Endothelial cell of umbilical vein (primary cell): ENCODE results near the gene DYNC2LI1. TPM values are rescaled to one million over a fixed set of nuclear protein-coding genes. Genes with fewer than 3 reads are reported as not detected.

ENCODE experiments used
- BruUV-seq: library from RNA; stranded (reverse); fragments of 400-500 nt; replicated peaks from 2 replicates; lab custom pipeline; 2021; lab: Mats Ljungman, UMichigan
- CTCF ChIA-PET: fragments of 300-600, 350-600 bp; sonication (Branson Sonifier 250); formaldehyde crosslinking; loops from one replicate; lab custom pipeline; 2021; ENCODE audit warnings: antibody characterized with exemption, inconsistent platforms; lab: Charles Lee
- POLR2A ChIA-PET: fragments of 300-600, 350-600 bp; sonication (Branson Sonifier 250); formaldehyde crosslinking; loops from one replicate; lab custom pipeline; 2021; ENCODE audit warnings: antibody characterized with exemption, inconsistent platforms; lab: Charles Lee
- DNase-seq: peaks from one replicate; pipeline ENCODE4 v3.0.0-alpha.2; 2011; ENCODE audit warnings: low read depth, low spot score
- FAIRE-seq: peaks from 2 replicates; lab custom pipeline; 2011; peaks lifted over from hg19 to GRCh38; lab: Jason Lieb, UNC
- H2AFZ ChIP-seq: 2 replicates; pipeline ENCODE4 v1.6.0; 2012; ENCODE audit warnings: low read depth, low read length, control low read depth, inconsistent platforms
- H3K27ac ChIP-seq: 2 replicates; pipeline ENCODE4 v1.5.1; 2011; ENCODE audit warnings: low read depth, mild to moderate bottlenecking, control low read depth, low read length, moderate library complexity; ENCODE audit not compliant: insufficient read depth
- H3K27me3 ChIP-seq, 2 experiments: 2 replicates each; pipeline versions ENCODE4 v1.6.0 to v1.6.1; 2011; ENCODE audit warnings: low read length in 2 of 2, mixed read lengths in 1 of 2; ENCODE audit not compliant: control insufficient read depth in 2 of 2, insufficient read depth in 2 of 2
- H3K36me3 ChIP-seq, 2 experiments: 2 replicates in 1 of 2; 3 replicates in 1 of 2; pipeline ENCODE4 v1.5.1; 2011; ENCODE audit warnings: low read length in 2 of 2, mild to moderate bottlenecking in 1 of 2, moderate library complexity in 1 of 2; ENCODE audit not compliant: control insufficient read depth in 2 of 2, insufficient read depth in 2 of 2; ENCODE audit errors: extremely low read depth in 1 of 2
- H3K4me1 ChIP-seq: 3 replicates; pipeline ENCODE4 v1.5.1; 2011; ENCODE audit warnings: mild to moderate bottlenecking, low read length; ENCODE audit not compliant: control insufficient read depth, insufficient read depth; ENCODE audit errors: extremely low read depth
- H3K4me2 ChIP-seq: 2 replicates; pipeline ENCODE4 v1.6.1; 2011; ENCODE audit warnings: low read length, control low read depth, mixed read lengths; ENCODE audit not compliant: insufficient read depth
- H3K4me3 ChIP-seq, 3 experiments: fragments of 200-600 bp in 1 of 3; sonication (generic), shearing (Covaris generic) in 1 of 3; replicated peaks in 1 of 3; 2 replicates each; pipeline ENCODE4 v1.5.1; 2011 to 2016; ENCODE audit warnings: control low read depth in 3 of 3, low read length in 3 of 3, mild to moderate bottlenecking in 2 of 3, inconsistent platforms in 1 of 3, low read depth in 1 of 3, moderate library complexity in 1 of 3; ENCODE audit not compliant: insufficient read depth in 1 of 3
- H3K79me2 ChIP-seq: 2 replicates; pipeline ENCODE4 v1.6.0; 2012; ENCODE audit warnings: low read length, inconsistent platforms; ENCODE audit not compliant: control insufficient read depth, insufficient read depth
- H3K9ac ChIP-seq: replicated peaks from 2 replicates; pipeline ENCODE3; 2011; ENCODE audit warnings: low read length, control low read depth; ENCODE audit not compliant: insufficient read depth; ENCODE audit errors: extremely low read depth
- H3K9me1 ChIP-seq: replicated peaks from 3 replicates; pipeline ENCODE4 v1.6.0; 2011; ENCODE audit warnings: mild to moderate bottlenecking, low read length; ENCODE audit not compliant: control insufficient read depth, insufficient read depth; ENCODE audit errors: extremely low read depth
- H3K9me3 ChIP-seq: replicated peaks from 2 replicates; pipeline ENCODE4 v1.5.1; 2012; ENCODE audit warnings: low read length, inconsistent platforms; ENCODE audit not compliant: control insufficient read depth, insufficient read depth
- H4K20me1 ChIP-seq: replicated peaks from 2 replicates; pipeline ENCODE3; 2011; ENCODE audit warnings: mild to moderate bottlenecking, low read length; ENCODE audit not compliant: control insufficient read depth, insufficient read depth; ENCODE audit errors: extremely low read depth
- EZH2 ChIP-seq: IDR thresholded peaks from 2 replicates; pipeline ENCODE4 v1.6.1; 2012; ENCODE audit warnings: borderline replicate concordance, low read depth, mild to moderate bottlenecking, moderate library complexity, low read length, inconsistent platforms; ENCODE audit not compliant: severe bottlenecking
- FOS ChIP-seq: IDR thresholded peaks from 2 replicates; pipeline ENCODE4 v1.6.1; 2011; ENCODE audit warnings: mild to moderate bottlenecking, low read length, moderate library complexity, borderline replicate concordance; ENCODE audit not compliant: insufficient read depth
- GATA2 ChIP-seq: IDR thresholded peaks from 2 replicates; pipeline ENCODE4 v1.7.0; 2011; ENCODE audit warnings: low read depth, mild to moderate bottlenecking, moderate library complexity, mixed read lengths, low read length; ENCODE audit not compliant: insufficient read length, insufficient read depth
- JUN ChIP-seq: IDR thresholded peaks from 2 replicates; pipeline ENCODE4 v1.6.1; 2011; ENCODE audit warnings: borderline replicate concordance, low read depth; ENCODE audit not compliant: insufficient read length, insufficient read depth
- MYC ChIP-seq: IDR thresholded peaks from one replicate; pipeline ENCODE4 v1.6.1; 2011; ENCODE audit warnings: mild to moderate bottlenecking, low read depth, low read length
- POLR2A ChIP-seq: IDR thresholded peaks from 2 replicates; pipeline ENCODE4 v1.6.1; 2012; ENCODE audit warnings: low read depth, mild to moderate bottlenecking, control low read depth, low read length
- POLR2AphosphoS5 ChIP-seq: IDR thresholded peaks from 2 replicates; pipeline ENCODE4 v1.6.1; 2012; ENCODE audit warnings: low read depth, mild to moderate bottlenecking, control low read depth, low read length, moderate library complexity; ENCODE audit not compliant: insufficient read depth
- dilution Hi-C: fragments of 300-500 bp; cut with MboI; formaldehyde crosslinking; loops from one replicate; pipeline ENCODE4 v1.15.0; 2019; ENCODE audit warnings: low sequenced_read_pairs; ENCODE audit not compliant: extremely low pct_ligation_motif_present
- intact Hi-C: fragments of 100-400 bp; cut with micrococcal nuclease; formaldehyde crosslinking; loops from one replicate; pipeline ENCODE4 v1.10.0; 2022
- polyA plus RNA-seq, 4 experiments: library from polyadenylated mRNA; depleted of rRNA in 3 of 4; stranded (reverse) in 3 of 4; unstranded in 1 of 4; fragments of >200 nt; gene quantifications; 2 replicates each; pipeline versions ENCODE4 v1.2.1 to v1.2.3, GENCODE V29; 2011 to 2012; ENCODE audit warnings: missing spikeins in 1 of 4
- total RNA-seq: library from RNA; stranded (reverse); gene quantifications from 2 replicates; pipeline ENCODE4 v1.2.3, GENCODE V29; 2021
- TF ChIP-seq, protein P1 (sequence below): IDR thresholded peaks from 2 replicates; pipeline ENCODE4 v1.6.1; 2011; ENCODE audit not compliant: insufficient read depth, insufficient read length
- TF ChIP-seq, protein P2 (sequence below), 2 donors: IDR thresholded peaks; 1 replicate in 1 of 2; 2 replicates in 1 of 2; pipeline ENCODE4 v1.5.1; 2011; ENCODE audit warnings: low read length in 2 of 2, mild to moderate bottlenecking in 2 of 2, moderate library complexity in 2 of 2, control low read depth in 1 of 2, inconsistent platforms in 1 of 2, low read depth in 1 of 2; ENCODE audit not compliant: insufficient read depth in 1 of 2; ENCODE audit errors: extremely low read depth in 1 of 2

DYNC2LI1 gene
- total and polyA plus RNA-seq, 2 donors (not counting 3 experiments of a cell fraction or from before 2014, with no cell fraction given), result 4.2 to 8.7 TPM

DNA sequence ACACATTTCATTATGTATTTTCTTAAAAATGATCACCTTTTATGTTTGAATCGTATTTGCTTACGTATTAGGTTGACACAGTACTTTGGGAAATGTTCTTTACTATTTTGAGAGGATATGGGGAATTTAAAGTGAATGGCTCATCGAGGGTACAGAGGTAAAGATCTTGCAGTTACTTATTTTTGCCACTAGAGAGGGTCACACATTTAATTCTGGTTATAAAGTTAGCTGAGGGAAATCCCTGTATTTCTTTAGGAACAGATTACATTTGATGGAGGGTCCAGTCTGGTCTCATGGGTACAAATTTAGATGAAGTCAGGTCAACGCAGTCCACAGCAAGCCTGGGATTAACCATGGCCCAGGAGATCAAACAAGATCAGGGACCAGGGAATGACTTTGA, 24.5 kb downstream of the DYNC2LI1 start:
- Histone ChIP-seq H3K79me2 (no peaks in the 10 kb centered on the region), H4K20me1 (no peaks in the 10 kb centered on the region), H3K4me3 (no peak overlapping the region), H3K27me3 (no peaks in the 10 kb centered on the region), H3K4me1 (no peaks in the 10 kb centered on the region), H2AFZ (no peak overlapping the region), H3K36me3 (no peaks in the 10 kb centered on the region), H3K4me2 (no peak overlapping the region), H3K9me3 (no peaks in the 10 kb centered on the region), H3K27ac (no peak overlapping the region), H3K9ac (no peak overlapping the region), H3K9me1 (no peaks in the 10 kb centered on the region)
- TF ChIP-seq MYC (no peak), POLR2A (no peak), FOS (no peak), GATA2 (no peak), JUN (no peak), EZH2 (no peak), POLR2AphosphoS5 (no peak)
- TF ChIP-seq, protein P1, sequence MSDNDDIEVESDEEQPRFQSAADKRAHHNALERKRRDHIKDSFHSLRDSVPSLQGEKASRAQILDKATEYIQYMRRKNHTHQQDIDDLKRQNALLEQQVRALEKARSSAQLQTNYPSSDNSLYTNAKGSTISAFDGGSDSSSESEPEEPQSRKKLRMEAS, result no peak
- TF ChIP-seq, protein P2, sequence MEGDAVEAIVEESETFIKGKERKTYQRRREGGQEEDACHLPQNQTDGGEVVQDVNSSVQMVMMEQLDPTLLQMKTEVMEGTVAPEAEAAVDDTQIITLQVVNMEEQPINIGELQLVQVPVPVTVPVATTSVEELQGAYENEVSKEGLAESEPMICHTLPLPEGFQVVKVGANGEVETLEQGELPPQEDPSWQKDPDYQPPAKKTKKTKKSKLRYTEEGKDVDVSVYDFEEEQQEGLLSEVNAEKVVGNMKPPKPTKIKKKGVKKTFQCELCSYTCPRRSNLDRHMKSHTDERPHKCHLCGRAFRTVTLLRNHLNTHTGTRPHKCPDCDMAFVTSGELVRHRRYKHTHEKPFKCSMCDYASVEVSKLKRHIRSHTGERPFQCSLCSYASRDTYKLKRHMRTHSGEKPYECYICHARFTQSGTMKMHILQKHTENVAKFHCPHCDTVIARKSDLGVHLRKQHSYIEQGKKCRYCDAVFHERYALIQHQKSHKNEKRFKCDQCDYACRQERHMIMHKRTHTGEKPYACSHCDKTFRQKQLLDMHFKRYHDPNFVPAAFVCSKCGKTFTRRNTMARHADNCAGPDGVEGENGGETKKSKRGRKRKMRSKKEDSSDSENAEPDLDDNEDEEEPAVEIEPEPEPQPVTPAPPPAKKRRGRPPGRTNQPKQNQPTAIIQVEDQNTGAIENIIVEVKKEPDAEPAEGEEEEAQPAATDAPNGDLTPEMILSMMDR (IDR thresholded peaks at IDR 0.05; ENCODE audit: extremely low read depth in 1 of 2, insufficient read depth in 1 of 2, low read depth in 1 of 2, low read length in 2 of 2), result no peak
- FAIRE-seq, result no peak
- intact Hi-C loops (no loop called here), dilution Hi-C loops (no loop called here)
- POLR2A ChIA-PET, result no interaction called here
- peak; percentile 8 for DNase-seq
- CTCF ChIA-PET, result interaction anchor here (0.6 to 1.8 kb wide), 13 partner anchors 9 to 640 kb away, joined by 3 to 7 read pairs (median 4); partner anchors contain the start of genes C1GALT1C1L and DYNC2LI1
- BruUV-seq, result no TSS peak
